NCI-H146 treated with DMSO at 0.1 percent for 48 hours (cell line): ENCODE data around the gene DHX15.

Experiments
- DNase-seq: peaks from one replicate; lab custom pipeline; 2025; ENCODE audit not compliant: unreplicated experiment; lab: John Stamatoyannopoulos, UW

DHX15 gene

DNA sequence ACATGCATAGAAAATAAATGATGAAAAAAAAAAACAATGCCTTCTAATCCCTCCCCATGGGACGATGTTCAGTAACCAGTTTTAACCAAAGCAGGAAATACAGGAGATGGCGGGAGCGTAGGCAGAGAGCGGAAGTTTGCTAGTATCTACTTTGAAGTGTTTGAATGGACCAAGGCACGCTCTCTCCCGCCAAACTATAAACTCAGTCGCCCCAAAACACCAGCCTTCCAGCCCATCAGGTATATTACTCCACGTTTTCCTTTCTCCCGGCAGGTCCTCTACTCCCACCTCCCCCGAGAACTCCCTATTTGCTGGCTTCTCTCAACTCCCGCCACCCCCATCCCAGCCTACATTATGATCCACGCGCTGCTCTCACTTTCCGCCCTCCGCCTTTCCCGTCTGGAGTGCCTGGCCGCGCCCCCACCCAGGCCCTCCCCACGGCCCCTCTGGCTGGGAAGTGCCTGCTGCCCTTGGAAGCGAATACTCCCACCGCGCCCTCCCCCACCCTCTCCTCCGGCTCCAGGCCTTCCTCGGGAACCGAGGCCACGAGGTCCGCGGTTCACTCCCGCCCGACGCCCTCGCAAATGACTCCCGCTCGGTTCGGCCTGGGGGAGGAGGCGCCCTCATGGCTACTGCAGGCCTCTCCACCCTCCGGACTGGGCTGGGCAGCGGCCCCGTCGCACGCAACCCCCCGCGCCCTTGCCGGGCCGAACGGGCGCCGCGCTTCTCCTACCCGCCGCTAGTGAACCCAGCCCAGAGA is 723 bp downstream of the DHX15 start:
- DNase-seq, result peak; percentile 47

DNA sequence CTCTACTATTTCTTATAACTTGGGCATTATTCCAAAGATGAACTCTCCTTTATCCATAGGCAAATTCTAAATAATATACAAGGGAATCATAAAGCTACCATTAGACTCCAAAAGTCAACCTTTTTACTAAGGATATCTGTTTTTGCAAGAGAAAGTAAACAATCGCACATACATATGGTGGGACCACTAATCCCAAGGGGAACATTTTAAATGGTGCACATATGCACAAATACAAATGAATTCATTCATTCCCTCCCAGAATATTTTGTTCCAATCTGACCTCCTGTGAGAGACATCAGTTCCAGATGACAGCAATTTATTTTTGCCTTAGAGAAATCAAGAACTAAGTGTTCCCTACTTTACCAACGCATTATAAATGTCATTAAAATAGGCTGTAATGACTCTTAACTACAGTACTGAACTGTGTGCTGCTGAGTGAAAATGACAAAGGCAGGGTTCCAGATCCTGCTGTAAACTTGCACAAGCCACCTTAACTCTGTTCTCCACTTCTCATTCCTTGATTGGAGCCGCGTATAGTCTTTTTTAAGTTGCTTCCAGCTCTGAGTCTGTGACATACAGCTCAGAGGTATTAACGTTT is 2.0 kb downstream of the DHX15 start:
- no peak for DNase-seq

GRCh38 chr4:24578364-24578763 is 6.0 kb downstream of the DHX15 start:
- DNase-seq, result no peak

DNA sequence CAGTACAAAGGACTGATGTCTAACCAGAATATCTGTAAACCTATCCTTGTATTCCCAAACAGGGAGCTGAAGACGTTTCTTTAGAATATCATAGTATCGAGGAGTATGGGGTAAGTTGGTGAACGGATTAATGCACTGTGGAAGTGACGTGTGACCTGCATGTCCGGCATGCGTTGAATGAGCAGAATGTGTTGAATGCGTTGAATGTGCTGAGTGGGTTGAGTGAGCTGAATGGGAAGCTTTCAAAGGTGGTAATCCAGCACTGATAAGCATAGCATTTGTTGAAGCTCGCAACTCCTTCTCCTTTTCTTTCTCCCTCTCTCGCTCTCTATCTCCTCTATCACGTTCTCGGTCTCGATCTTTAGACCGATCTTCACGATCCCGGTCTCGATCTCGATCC is 8.1 kb downstream of the DHX15 start:
- no peak for DNase-seq

DNA sequence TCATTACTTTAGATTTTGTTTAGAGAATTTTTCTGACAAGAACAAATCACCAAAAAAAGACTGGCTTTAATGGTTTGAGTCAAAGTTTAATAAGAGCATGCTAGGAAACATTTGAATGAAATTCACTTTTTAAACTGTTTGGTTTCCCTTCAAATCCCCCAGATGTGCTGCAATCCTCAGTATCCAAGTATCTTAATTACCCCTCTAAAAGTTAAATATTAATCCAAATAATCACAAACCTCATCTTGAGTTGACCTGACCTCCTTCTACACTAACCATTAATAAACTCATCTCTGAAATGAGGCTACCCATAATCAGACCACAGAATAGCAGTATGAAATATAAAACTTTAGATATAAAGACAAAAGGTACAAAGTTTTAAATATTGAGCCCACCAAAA is 10.1 kb downstream of the DHX15 start:
- DNase-seq, result no peak

DNA sequence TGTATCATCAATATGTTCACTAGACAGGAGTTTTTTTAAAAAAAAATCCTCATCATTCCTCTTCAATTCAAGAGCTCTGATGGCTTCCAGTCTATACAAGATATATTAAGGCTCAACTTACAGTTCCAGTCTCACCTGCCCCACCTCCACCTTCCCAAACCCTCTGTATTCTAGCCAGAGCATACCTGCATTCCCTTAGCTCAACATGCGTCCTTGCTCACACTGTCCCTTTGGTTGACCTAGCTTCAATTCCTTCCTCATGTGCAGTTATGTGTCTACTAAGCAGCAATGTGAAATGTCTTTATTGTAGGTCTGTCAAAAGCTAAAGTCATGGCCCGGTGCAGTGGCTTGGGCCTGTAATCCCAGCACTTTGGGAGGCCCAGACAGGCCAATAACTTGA is 10.8 kb downstream of the DHX15 start:
- no peak for DNase-seq

DNA sequence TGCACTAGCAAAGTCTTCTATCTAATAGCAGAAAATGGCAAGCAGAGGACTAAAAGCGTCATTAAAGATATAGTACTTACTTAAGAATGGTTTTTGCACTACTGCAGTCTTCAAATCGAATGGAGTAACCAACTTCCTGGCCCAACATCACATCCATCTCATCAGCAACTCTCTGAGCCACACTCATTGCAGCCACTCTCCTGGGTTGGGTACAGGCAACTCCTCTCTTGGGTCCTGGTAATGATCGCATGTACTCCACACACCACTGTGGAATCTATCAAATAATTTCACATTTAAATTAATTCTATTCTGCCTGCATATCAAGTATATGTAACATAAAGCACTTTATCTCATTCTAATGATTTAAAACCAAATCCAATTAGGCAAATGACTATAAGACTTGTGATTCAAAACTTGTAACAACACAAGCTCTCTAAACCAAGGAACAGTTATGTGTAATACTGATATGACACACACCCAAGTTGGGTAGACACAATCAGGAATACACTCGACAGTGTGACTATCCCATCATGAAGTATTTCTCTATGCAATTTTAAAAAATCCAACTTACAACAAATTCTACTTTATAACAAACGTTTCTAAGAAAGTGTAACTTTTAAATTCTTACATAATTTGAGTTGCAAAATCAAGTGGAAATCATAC is 13.6 kb downstream of the DHX15 start:
- DNase-seq, result no peak

DNA sequence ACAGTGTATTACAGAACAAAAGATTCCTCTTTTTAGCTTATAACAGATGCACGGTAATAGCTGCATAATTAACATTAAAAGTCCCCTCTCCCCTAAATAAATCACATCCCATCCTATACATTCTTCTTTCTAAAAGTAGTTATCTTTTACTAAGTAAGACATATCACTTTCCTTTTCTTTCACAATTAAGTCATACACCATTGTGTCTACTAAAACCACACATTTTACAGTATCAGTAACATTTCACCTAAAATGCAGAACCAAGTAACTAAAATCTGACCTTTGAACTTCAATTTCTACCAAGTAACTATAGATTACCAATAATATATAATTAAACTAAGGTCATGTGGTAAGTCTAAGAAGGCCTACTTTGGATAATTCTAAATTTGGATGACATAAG is 14.2 kb downstream of the DHX15 start:
- DNase-seq, result no peak

GRCh38 chr4:24569662-24570061 is 14.7 kb downstream of the DHX15 start:
- DNase-seq, result no peak

DNA sequence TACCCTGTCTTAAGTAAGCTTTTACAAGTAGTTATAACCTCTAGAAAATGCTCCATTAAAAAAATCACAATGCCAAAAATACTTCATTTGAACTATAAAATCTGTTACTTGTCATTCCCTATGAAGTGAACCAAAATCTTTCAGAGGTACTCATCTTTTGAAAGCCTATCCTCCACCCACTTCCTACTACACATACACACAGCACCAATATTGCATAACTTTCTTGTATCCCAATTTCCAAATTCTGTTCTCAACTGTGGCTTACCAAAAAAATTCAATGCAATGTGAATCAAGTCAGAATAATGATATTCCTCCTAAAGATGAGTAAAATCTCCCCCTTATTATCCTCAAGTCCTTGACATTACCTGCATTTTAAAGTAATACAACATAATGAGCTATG is 15.9 kb downstream of the DHX15 start:
- DNase-seq, result no peak

GRCh38 chr4:24565054-24565453 is 19.3 kb downstream of the DHX15 start:
- DNase-seq, result no peak

DNA sequence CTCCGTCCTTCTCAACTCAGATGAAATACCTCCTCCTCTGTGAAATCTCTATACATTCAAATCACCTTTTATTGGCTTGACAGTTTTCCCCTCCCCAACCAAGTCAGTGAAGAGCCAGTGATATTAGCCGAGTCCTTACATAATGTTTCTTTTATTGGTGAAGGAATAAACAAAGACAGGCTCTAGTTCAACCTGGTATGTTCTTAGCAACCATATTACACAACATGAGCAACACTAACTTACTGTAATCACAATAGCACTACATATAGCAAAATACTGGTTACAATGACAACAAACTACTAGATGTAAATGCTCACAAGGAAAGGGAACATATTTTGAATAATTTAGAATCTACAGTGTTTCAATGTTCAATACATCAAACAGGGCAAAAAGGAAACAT is 19.9 kb downstream of the DHX15 start:
- DNase-seq, result no peak

DNA sequence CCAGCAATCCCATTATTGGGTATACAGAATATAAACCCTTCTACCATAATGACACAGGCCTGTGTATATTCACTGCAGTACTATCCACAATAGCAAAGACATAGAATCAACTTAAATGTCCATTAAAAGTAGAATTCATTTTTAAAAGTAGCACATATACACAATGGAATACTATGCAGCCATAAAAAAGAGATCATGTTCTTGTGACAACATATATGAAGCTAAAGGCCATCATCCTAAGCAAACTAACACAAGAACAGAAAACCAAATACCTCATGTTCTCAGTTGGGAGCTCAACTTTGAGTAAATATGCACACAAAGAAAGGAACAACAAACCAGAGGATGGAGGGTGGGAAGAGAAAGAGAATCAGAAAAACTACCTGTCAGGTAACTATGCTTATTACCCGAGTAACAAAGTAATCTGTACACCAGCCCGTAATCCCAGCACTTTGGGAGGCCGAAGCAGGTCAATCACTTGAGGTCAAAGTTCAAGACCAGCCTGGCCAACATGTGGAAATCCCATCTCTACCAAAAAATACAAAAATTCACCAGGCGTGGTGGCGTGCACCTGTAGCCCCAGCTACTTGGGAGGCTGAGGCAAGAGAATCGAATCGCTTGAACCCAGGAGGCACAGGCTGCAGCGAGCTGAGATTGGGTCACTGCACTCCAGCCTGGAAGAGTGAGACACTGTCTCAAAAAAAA is 22.8 kb downstream of the DHX15 start:
- no peak for DNase-seq

DNA sequence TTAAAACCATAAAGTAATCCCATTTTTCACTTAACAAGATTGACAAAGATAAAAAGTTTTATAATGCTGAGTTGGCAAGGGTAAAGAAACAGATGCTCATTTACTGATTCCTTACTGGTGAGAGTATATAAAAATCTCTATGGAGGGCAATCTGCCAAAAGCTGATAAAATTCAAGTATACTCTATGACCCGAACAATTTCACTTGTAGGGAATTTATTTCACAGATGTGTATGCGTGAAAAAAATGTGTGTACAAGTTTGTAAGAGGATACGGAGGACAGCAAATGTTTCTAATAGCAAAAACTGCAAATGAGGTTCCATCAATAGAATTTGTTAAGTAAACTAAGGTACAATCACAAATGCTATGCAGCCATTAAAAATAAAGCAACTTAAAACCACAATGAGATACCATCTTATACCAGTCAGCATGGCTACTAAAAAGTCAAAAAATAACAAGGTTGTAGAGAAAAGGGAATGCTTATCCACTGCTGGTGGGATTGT is 23.4 kb downstream of the DHX15 start:
- DNase-seq, result no peak

DNA sequence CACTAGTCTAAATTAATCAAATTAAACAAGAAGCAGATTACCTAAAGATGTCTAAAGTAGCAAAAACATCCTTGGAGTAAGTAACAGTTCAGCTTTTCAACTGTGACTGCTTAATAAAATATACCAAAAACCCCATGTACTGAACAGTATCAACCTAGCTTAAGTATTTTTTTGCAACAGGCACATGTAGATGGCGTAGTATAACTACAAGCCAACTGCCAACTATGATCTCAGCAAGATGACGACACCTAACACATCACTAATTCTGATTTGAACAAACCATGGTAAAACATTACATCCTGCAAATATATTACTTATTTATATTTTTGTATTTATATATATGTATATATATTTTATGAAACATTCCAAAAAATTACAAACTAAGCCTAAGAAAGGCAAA is 24.5 kb downstream of the DHX15 start:
- no peak for DNase-seq

GRCh38 chr4:24559032-24559821 is 25.1 kb downstream of the DHX15 start:
- DNase-seq, result no peak

- no peak for DNase-seq
Observed at GRCh38 chr4:24557026-24558025, 27.0 kb downstream of the DHX15 start.

GRCh38 chr4:24551492-24552289 is 32.7 kb downstream of the DHX15 start:
- no peak for DNase-seq
